ENCODE data around the gene SLC9A9. TPM values are rescaled to one million over a fixed set of nuclear protein-coding genes. Genes with fewer than 3 reads are reported as not detected.

Gene SLC9A9
- total and polyA plus RNA-seq, 2 of the 8 experiments (the other 6 are each of a cell fraction or from before 2014, with no cell fraction given): 0.48 to 1.1 TPM

- no peak overlapping the region for H2BK15ac ChIP-seq (ENCODE audit: low read length)
- H3K79me1 ChIP-seq (ENCODE audit: low read depth, low read length): no peaks in the 10 kb centered on the region
- no peak overlapping the region for H3K23ac ChIP-seq (ENCODE audit: insufficient read length)
- no peak overlapping the region for H4K8ac ChIP-seq (ENCODE audit: extremely low read depth, insufficient read depth, low read length)
- H3K18ac ChIP-seq (ENCODE audit: extremely low read depth, low read length): no peak overlapping the region
- no peak overlapping the region for H2BK5ac ChIP-seq (ENCODE audit: low read depth, low read length)
- H3K14ac ChIP-seq (ENCODE audit: insufficient read length): no peak overlapping the region
- H3K27me3 ChIP-seq (replicated peaks in 1 of 4; ENCODE audit: control insufficient read depth in 3 of 4, extremely low read depth in 1 of 4, insufficient read depth in 3 of 4, low read length in 3 of 4): no peaks in the 10 kb centered on the region
- TF ChIP-seq SP4 (IDR thresholded peaks at IDR 0.05; ENCODE audit: low read length): no peak
- no peak for TF ChIP-seq SAP30 (IDR thresholded peaks at IDR 0.05; ENCODE audit: insufficient read depth, insufficient replicate concordance, low read length)
- no peak for TF ChIP-seq EZH2 (IDR thresholded peaks at IDR 0.05; ENCODE audit: low read depth, low read length, severe bottlenecking)
- no peak for TF ChIP-seq RBBP5 (IDR thresholded peaks at IDR 0.05; ENCODE audit: borderline replicate concordance, low read depth, low read length)
- TF ChIP-seq CEBPB (IDR thresholded peaks at IDR 0.05; ENCODE audit: low read depth, low read length): no peak
- no peak for TF ChIP-seq ATF2 (IDR thresholded peaks at IDR 0.05; ENCODE audit: low read length)
- TF ChIP-seq JUND (IDR thresholded peaks at IDR 0.05; ENCODE audit: low read length): no peak
- TF ChIP-seq CBX5 (IDR thresholded peaks at IDR 0.05; ENCODE audit: low read depth, low read length): no peak
- TF ChIP-seq SP2 (IDR thresholded peaks at IDR 0.05; ENCODE audit: low read length): no peak
- no peak for TF ChIP-seq RXRA (IDR thresholded peaks at IDR 0.05; ENCODE audit: insufficient read depth, low read depth, low read length)
- no peak for TF ChIP-seq POLR2AphosphoS5 (IDR thresholded peaks at IDR 0.05; ENCODE audit: low read depth, low read length)
- no peak for TF ChIP-seq EP300 (IDR thresholded peaks at IDR 0.05; ENCODE audit: borderline replicate concordance in 1 of 2, low read depth in 2 of 2, low read length in 2 of 2)
- TF ChIP-seq TAF1 (IDR thresholded peaks at IDR 0.05; ENCODE audit: low read depth, low read length): no peak
- no peak for TF ChIP-seq TCF12 (IDR thresholded peaks at IDR 0.05; ENCODE audit: low read depth, low read length)
- H2BK20ac ChIP-seq (ENCODE audit: low read length): no peak overlapping the region
- no peak overlapping the region for H2BK12ac ChIP-seq (ENCODE audit: low read depth, low read length)
- H3K36me3 ChIP-seq (ENCODE audit: control insufficient read depth in 2 of 4, insufficient read depth in 4 of 4, low read length in 3 of 4): no peaks in the 10 kb centered on the region
- FAIRE-seq: no peak
- H3K56ac ChIP-seq (replicated peaks; ENCODE audit: insufficient read length, low read depth, low read length): no peak overlapping the region
- no peak overlapping the region for H3K4me2 ChIP-seq (ENCODE audit: insufficient read depth in 1 of 2, low read depth in 2 of 2, low read length in 2 of 2)
- CTCF ChIA-PET (ENCODE audit: partially characterized antibody): interaction anchor here (1.1 to 1.6 kb wide), 3 partner anchors 9 to 82 kb away, joined by 3 to 5 read pairs (median 3); no protein-coding TSS in a partner anchor
- H3K27ac ChIP-seq (ENCODE audit: low read depth, low read length): no peak overlapping the region
- H3K4me1 ChIP-seq (replicated peaks in 1 of 4; ENCODE audit: control insufficient read depth in 3 of 4, insufficient read depth in 4 of 4, low read length in 3 of 4): no peaks in the 10 kb centered on the region
- no peak overlapping the region for H3K4ac ChIP-seq (replicated peaks; ENCODE audit: insufficient read length, low read depth, low read length)
- H3K79me2 ChIP-seq (ENCODE audit: control insufficient read depth in 1 of 2, insufficient read depth in 2 of 2, low read length in 2 of 2): no peaks in the 10 kb centered on the region
- no peak overlapping the region for H2AK5ac ChIP-seq (ENCODE audit: low read depth, low read length)
- no peaks in the 10 kb centered on the region for H4K20me1 ChIP-seq (replicated peaks in 1 of 2; ENCODE audit: control insufficient read depth in 1 of 2, insufficient read depth in 2 of 2, low read length in 2 of 2)
- H4K5ac ChIP-seq (ENCODE audit: insufficient read length, low read depth, low read length): no peak overlapping the region
- POLR2A ChIA-PET (ENCODE audit: partially characterized antibody): no interaction called here
- DNase-seq (ENCODE audit: low read depth in 1 of 2, low spot score in 2 of 2): no peak
- H3K9me3 ChIP-seq (ENCODE audit: insufficient read depth in 2 of 2, low read depth in 1 of 2, low read length in 1 of 2): no peaks in the 10 kb centered on the region
- H2BK120ac ChIP-seq (replicated peaks; ENCODE audit: low read depth, low read length): no peak overlapping the region
- H2AFZ ChIP-seq (ENCODE audit: low read length): no peak overlapping the region
- no peaks in the 10 kb centered on the region for H3K23me2 ChIP-seq (ENCODE audit: low read depth, low read length)
- WGBS, 2 experiments (ENCODE audit: extremely low coverage in 1 of 2, insufficient coverage in 1 of 2, insufficient read length in 1 of 2, insufficient replicate concordance in 2 of 2, low coverage in 1 of 2, low lambda C conversion rate in 2 of 2, missing lambda C conversion rate in 1 of 2): 86% methylated on average over 3 of the region's 3 CpGs; no CpG with 5 or more reads in 1 of the 2 experiments
- no peak overlapping the region for H4K91ac ChIP-seq (replicated peaks; ENCODE audit: insufficient read length, low read length)
- H3K4me3 ChIP-seq (ENCODE audit: extremely low read depth in 1 of 4, insufficient read depth in 2 of 4, low read depth in 3 of 4, low read length in 4 of 4): no peak overlapping the region
- no peak overlapping the region for H3K9ac ChIP-seq (replicated peaks in 1 of 4; ENCODE audit: extremely low read depth in 1 of 4, low read depth in 3 of 4, low read length in 3 of 4)
Measured at GRCh38 chr3:143727391-143727790, 120.9 kb downstream of the SLC9A9 start.
